ENCODE results near the gene ZNF311. TPM values are rescaled to one million over a fixed set of nuclear protein-coding genes. Genes with fewer than 3 reads are reported as not detected.

The ZNF311 gene
- total and polyA plus RNA-seq, 11 donors = 0.07 to 0.84 (median 0.21) TPM; not detected in 2

DNA sequence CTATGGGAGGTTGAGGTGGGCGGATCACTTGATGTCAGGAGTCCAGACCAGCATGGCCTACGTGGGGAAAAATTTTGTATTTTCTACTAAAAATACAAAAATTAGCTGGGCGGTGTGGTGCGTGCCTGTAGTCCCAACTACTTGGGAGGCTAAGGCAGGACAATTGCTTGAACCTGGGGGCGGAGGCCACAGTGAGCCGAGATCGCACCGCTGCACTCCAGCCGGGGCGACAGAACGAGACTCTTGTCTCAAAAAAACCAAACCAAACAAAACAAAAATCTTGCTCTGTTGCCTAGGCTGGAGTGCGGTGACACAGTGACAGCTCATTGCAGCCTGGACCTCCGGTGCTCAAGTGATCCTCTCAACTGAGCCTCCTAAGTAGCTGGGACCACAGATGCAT is 23.7 kb upstream of the ZNF311 start:
- 84 to 87% (median 86%) methylated on average over 13 of the region's 13 CpGs for WGBS, 4 donors
- TF ChIP-seq CTCF (IDR thresholded peaks at IDR 0.05) = no peak
- TF ChIP-seq POLR2A (IDR thresholded peaks at IDR 0.05) = no peak
- Histone ChIP-seq H3K9me3 (no peaks in the 10 kb centered on the region), H3K27me3 (peaks cover 0 to 43% (median 15%) of the 10 kb centered on the region in 9 donors), H3K36me3 (no peaks in the 10 kb centered on the region), H3K4me3 (no peak overlapping the region), H3K27ac (no peak overlapping the region), H3K4me1 (no peaks in the 10 kb centered on the region)
- no peak for ATAC-seq
- DNase-seq = no peak
- intact Hi-C loops (cut with DNase I) = no loop called here

- intact Hi-C loops (cut with DNase I) = no loop called here
- 26 to 52% (median 38%) methylated on average over 2 of the region's 2 CpGs for WGBS, 4 donors
- DNase-seq (no peak), ATAC-seq (no peak)
- H3K27ac ChIP-seq = no peak overlapping the region
- no peaks in the 10 kb centered on the region for H3K4me1 ChIP-seq
- peaks cover 0 to 67% (median 20%) of the 10 kb centered on the region in 9 donors for H3K27me3 ChIP-seq
- no peaks in the 10 kb centered on the region for H3K36me3 ChIP-seq
- TF ChIP-seq POLR2A (IDR thresholded peaks at IDR 0.05) (no peak), CTCF (IDR thresholded peaks at IDR 0.05) (no peak)
- H3K9me3 ChIP-seq = no peaks in the 10 kb centered on the region
- no peak overlapping the region for H3K4me3 ChIP-seq
These were observed 20.9 kb upstream of the ZNF311 start for GRCh38 chr6:29025927-29026585.

GRCh38 chr6:29021434-29021833 is 16.3 kb upstream of the ZNF311 start:
- Histone ChIP-seq H3K36me3 (no peaks in the 10 kb centered on the region), H3K4me1 (peaks cover 0 to 5% (median 0%) of the 10 kb centered on the region in 12 donors), H3K27ac (no peak overlapping the region), H3K9me3 (no peaks in the 10 kb centered on the region), H3K4me3 (no peak overlapping the region), H3K27me3 (peaks cover 0 to 66% (median 18%) of the 10 kb centered on the region in 9 donors)
- WGBS, 4 donors = 69 to 72% (median 71%) methylated on average over 2 of the region's 2 CpGs
- TF ChIP-seq CTCF (IDR thresholded peaks at IDR 0.05) (no peak), POLR2A (IDR thresholded peaks at IDR 0.05) (no peak)
- DNase-seq (no peak), ATAC-seq (no peak)
- intact Hi-C loops (cut with DNase I) = no loop called here

DNA sequence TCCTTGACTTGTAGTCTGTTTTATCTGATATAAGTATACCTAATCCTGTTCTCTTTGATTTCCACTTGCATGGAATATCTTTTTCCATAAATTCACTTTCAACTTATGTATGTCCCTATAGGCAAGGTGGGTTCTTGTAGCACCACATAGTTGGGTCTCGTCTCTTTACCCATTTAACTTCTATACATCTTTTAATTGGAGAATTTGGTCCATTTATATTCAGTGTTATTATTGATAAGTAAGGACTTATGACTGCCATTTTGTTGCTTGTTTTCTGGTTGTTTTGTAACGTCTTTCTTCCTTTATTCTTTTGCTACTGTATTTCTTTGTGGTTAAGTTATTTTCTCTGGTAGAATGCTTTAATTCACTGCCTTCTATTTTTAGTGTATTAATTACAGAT is 14.5 kb upstream of the ZNF311 start:
- no peak overlapping the region for H3K4me3 ChIP-seq
- no peak overlapping the region for H3K27ac ChIP-seq
- H3K9me3 ChIP-seq = no peaks in the 10 kb centered on the region
- ATAC-seq (no peak), DNase-seq (no peak)
- TF ChIP-seq POLR2A (IDR thresholded peaks at IDR 0.05) = no peak
- TF ChIP-seq CTCF (IDR thresholded peaks at IDR 0.05) = no peak
- WGBS, 4 donors = 59 to 62% (median 59%) methylated on average over 2 of the region's 2 CpGs
- intact Hi-C loops (cut with DNase I) = loop anchor here in 6 of 10 donors (2.0 to 5.0 kb wide), 3 partner anchors 182 to 332 kb away; no protein-coding TSS in a partner anchor
- H3K27me3 ChIP-seq = peaks cover 3 to 65% (median 20%) of the 10 kb centered on the region in 9 donors
- no peaks in the 10 kb centered on the region for H3K36me3 ChIP-seq
- H3K4me1 ChIP-seq = peaks cover 0 to 10% (median 0%) of the 10 kb centered on the region in 12 donors
